Cardiac fibroblast (primary cell): ENCODE results near the gene NOL9.

Source experiments
- DNase-seq, 2 donors: peaks; one replicate each; pipeline versions ENCODE4 v3.0.0 to v3.0.0-alpha.2; 2010; ENCODE audit warnings: low read depth in 2 of 2
- H3K4me3 ChIP-seq, 2 donors: replicated peaks in 1 of 2; 1 replicate in 1 of 2; 2 replicates in 1 of 2; pipeline ENCODE4 v1.5.1; 2011; ENCODE audit warnings: low read depth in 2 of 2, low read length in 2 of 2, mild to moderate bottlenecking in 2 of 2, moderate library complexity in 1 of 2
- TF ChIP-seq, protein P1 (sequence below): IDR thresholded peaks from one replicate; pipeline ENCODE4 v1.5.1; 2011; ENCODE audit warnings: low read depth, mild to moderate bottlenecking, low read length, inconsistent platforms

NOL9 gene

DNA sequence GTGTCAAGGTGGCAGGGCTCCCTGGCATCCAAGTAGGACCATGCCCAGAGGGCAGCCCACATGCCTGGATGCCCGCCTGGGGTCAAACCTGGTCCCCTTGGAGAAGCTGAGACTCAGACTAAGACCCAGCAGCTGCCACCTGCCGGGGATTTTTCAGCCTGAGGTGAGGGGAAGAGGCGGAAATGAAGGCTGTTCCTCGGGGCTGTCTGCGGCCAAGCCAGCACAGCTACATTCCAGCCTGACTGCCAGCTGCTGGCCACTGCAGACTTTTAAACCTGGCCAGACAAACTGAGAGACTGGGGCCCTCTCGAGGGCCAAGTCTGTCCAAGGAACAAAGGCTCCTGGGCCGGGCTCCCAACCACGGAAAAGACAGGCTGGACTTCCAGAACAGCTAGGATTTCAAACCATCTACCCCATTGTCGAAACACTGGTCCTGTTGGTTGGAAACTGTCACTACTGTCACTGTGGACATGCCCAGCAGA lies 41.0 kb downstream of the NOL9 start:
- TF ChIP-seq, protein P1, sequence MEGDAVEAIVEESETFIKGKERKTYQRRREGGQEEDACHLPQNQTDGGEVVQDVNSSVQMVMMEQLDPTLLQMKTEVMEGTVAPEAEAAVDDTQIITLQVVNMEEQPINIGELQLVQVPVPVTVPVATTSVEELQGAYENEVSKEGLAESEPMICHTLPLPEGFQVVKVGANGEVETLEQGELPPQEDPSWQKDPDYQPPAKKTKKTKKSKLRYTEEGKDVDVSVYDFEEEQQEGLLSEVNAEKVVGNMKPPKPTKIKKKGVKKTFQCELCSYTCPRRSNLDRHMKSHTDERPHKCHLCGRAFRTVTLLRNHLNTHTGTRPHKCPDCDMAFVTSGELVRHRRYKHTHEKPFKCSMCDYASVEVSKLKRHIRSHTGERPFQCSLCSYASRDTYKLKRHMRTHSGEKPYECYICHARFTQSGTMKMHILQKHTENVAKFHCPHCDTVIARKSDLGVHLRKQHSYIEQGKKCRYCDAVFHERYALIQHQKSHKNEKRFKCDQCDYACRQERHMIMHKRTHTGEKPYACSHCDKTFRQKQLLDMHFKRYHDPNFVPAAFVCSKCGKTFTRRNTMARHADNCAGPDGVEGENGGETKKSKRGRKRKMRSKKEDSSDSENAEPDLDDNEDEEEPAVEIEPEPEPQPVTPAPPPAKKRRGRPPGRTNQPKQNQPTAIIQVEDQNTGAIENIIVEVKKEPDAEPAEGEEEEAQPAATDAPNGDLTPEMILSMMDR, result no peak
- H3K4me3 ChIP-seq, result no peak overlapping the region
- no peak for DNase-seq

DNA sequence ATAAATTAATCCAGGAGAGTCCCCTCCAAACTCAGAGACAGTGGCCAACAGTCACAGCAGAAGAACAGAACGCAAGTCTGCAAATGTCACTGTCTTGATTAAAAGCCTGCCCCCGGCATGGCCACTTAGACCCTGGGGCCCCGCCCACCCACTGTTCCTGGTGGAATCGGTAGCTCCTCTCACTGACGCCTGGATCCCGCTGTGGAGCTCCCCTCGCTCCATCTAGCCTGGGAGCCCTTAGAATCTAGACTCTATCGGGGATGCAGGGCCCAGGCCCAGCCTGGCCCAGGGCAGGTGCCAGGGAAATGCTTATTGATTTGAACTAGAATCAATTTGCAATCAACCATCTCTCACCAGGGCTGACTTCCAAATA lies 41.4 kb downstream of the NOL9 start:
- TF ChIP-seq, protein P1, result no peak
- DNase-seq, result no peak
- H3K4me3 ChIP-seq, result no peak overlapping the region

DNA sequence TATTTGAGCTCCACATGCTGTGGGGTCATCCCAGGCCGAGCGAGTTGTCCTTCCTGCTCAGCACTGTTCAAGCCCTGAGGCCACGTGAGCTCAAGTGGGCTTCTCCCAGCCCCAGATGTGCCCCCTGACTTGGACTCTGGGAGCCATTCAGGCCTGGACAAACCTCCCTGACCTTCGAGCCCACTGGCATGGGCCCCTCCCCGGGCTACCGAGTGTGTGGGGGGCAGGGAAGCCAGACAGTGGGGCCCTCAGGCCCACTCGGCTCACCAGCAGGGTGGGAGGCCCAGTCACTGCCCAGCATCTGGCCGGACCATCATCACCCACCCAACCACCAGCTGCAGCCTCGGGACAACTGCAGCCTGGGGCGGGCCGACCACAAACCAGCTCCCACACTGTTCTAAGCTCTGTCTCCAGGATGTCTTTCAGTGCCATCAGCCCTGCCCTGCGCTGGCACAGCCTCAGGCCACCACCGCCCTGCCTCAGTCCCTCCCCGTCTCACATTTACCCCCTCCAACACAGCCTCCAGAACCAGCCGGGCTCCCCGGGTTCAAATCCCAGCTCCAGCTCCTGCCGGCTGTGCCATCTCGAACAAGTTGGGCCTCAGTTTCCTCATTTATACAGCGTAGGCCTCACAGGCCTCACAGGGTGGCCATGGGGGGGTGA lies 41.9 kb downstream of the NOL9 start:
- H3K4me3 ChIP-seq, result no peak overlapping the region
- no peak for DNase-seq
- TF ChIP-seq, protein P1, result no peak

DNA sequence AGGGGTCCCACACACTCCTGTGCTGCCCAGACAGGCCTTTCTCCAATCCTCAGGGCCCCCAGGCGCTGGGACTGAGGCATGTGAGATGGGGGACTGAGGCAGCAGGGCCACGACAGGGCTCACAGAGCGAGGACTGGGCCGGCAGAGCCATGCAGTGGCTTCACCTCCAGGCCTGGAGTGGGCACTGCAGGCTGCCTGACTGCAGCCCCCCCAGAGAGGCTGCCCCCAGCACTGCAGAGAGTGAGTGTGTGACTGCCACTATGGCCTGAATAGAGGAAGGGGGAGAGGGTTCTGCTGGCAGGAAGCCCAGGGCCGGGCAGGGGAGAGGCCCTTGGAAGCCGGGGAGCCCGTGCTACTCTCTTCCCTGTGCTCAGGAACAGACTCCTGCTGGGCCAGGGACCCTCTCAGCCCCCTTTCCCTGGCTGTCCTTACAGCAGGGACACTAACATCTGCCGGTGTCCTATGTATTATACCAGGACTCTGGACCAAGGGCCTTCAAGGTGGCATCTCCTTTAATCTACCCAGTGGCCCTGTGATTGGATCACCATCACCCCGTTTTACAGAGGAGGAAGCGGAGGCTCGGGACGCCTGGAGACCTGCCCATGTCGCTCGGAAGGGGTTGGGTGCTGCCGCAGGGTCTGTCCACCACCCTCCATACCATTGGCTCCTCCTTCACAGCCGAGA lies 42.6 kb downstream of the NOL9 start:
- no peak overlapping the region for H3K4me3 ChIP-seq
- TF ChIP-seq, protein P1, result no peak
- DNase-seq, result no peak

DNA sequence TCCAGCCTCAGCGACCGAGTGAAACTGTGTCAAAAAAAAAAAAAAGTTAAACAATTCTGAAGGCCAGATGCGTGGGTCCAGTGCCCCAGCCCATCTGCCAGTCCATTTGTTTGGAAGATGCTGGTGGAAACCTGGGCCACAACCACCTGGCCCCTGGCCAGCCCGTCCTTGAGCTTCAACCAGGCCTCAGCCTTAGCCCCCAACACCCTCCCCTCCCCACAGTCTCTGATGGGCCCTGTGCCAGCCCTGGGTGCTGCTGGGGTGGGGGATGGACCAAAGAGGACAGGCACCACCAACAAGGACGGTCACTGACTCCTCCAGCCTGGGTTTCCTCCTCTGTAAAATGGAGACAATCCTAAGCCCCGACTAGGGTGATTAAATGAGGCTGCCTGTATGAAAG lies 43.3 kb downstream of the NOL9 start:
- TF ChIP-seq, protein P1, result no peak
- no peak overlapping the region for H3K4me3 ChIP-seq
- no peak for DNase-seq

DNA sequence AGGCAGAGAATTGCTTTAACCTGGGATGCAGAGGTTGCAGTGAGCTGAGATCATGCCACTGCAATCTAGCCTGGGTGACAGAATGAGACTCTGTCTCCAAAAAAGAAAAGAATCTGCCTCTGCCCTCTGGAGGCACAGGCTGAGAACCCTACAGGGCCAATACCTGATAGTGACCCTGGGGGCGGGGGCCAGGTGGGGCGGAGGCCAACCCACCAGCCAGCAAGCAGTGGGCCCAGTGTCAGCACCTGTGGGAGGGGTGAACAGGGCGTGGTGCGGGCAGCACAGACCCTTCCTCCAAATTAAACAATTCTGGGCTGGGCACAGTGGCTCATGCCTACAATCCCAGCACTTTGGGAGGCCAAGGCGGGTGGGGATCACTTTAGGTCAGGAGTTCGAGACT lies 43.8 kb downstream of the NOL9 start:
- DNase-seq, result no peak
- TF ChIP-seq, protein P1, result no peak
- H3K4me3 ChIP-seq, result no peak overlapping the region
